WTC11 (cell line): ENCODE results near the gene HLA-DMA. TPM values are rescaled to one million over a fixed set of nuclear protein-coding genes. Genes with fewer than 3 reads are reported as not detected.

Source experiments
- ATAC-seq: fragments of 200-7000 bp; cut with Tn5 transposase; 2 replicates; pipeline ENCODE4 v1.10.0; 2021; ENCODE audit warnings: mild to moderate bottlenecking, moderate library complexity
- CTCF ChIA-PET: fragments of 300-600 bp; sonication (Branson Sonifier 250); formaldehyde crosslinking; loops from one replicate; lab custom pipeline; 2021; ENCODE audit warnings: antibody characterized with exemption; lab: Charles Lee
- POLR2A ChIA-PET: fragments of 350-600 bp; sonication (Branson Sonifier 250); formaldehyde crosslinking; loops from one replicate; lab custom pipeline; 2021; ENCODE audit warnings: antibody characterized with exemption; lab: Charles Lee
- DNase-seq: peaks from one replicate; pipeline ENCODE4 v3.0.0; 2021; ENCODE audit warnings: low spot score
- H3K27ac Mint-ChIP-seq: 2 replicates; pipeline ENCODE4 v1.8.0; 2021; ENCODE audit warnings: mixed read lengths
- H3K27me3 Mint-ChIP-seq: 2 replicates; pipeline ENCODE4 v1.8.0; 2021; ENCODE audit warnings: low read depth, mild to moderate bottlenecking, moderate library complexity, mixed read lengths
- H3K36me3 Mint-ChIP-seq: 2 replicates; pipeline ENCODE4 v1.8.0; 2021; ENCODE audit warnings: mixed read lengths
- H3K4me1 Mint-ChIP-seq: 2 replicates; pipeline ENCODE4 v1.8.0; 2022; ENCODE audit warnings: mixed read lengths
- H3K4me3 Mint-ChIP-seq: 2 replicates; pipeline ENCODE4 v1.8.0; 2021; ENCODE audit warnings: mild to moderate bottlenecking, moderate library complexity, mixed read lengths
- H3K9me3 Mint-ChIP-seq: 2 replicates; pipeline ENCODE4 v1.8.0; 2021; ENCODE audit warnings: mixed read lengths
- ATF1 ChIP-seq: sonication (generic); formaldehyde crosslinking; IDR thresholded peaks from 2 replicates; pipeline ENCODE4 v1.8.1; 2023; ENCODE audit warnings: mild to moderate bottlenecking, moderate library complexity, missing genetic modification reagents
- ATF3 ChIP-seq: sonication (generic); formaldehyde crosslinking; conservative IDR thresholded peaks from 2 replicates; pipeline ENCODE4 v1.8.1; 2022; ENCODE audit warnings: mild to moderate bottlenecking, missing genetic modification reagents
- CREB1 ChIP-seq: sonication (generic); formaldehyde crosslinking; IDR thresholded peaks from 2 replicates; pipeline ENCODE4 v1.8.0; 2023; ENCODE audit warnings: mild to moderate bottlenecking, missing genetic modification reagents
- E2F1 ChIP-seq: sonication (generic); formaldehyde crosslinking; IDR thresholded peaks from 2 replicates; pipeline ENCODE4 v1.8.0; 2022; ENCODE audit warnings: mild to moderate bottlenecking, missing genetic modification reagents
- E2F5 ChIP-seq: sonication (generic); formaldehyde crosslinking; IDR thresholded peaks from 2 replicates; pipeline ENCODE4 v1.8.1; 2022; ENCODE audit warnings: mild to moderate bottlenecking, moderate library complexity, missing genetic modification reagents
- ERG ChIP-seq: fragments of 250-450 bp; sonication (Bioruptor Pico); IDR thresholded peaks from 2 replicates; pipeline ENCODE4 v1.8.0; 2021; ENCODE audit warnings: mild to moderate bottlenecking
- FOXJ3 ChIP-seq: sonication (generic); formaldehyde crosslinking; IDR thresholded peaks from 2 replicates; pipeline ENCODE4 v1.9.0; 2021; ENCODE audit warnings: missing genetic modification reagents, mild to moderate bottlenecking, borderline replicate concordance
- GRHL2 ChIP-seq: fragments of 250-450 bp; sonication (Bioruptor Pico); IDR thresholded peaks from 2 replicates; pipeline ENCODE4 v1.8.0; 2022; ENCODE audit warnings: mild to moderate bottlenecking, moderate library complexity; ENCODE audit not compliant: insufficient replicate concordance, severe bottlenecking
- HMGXB4 ChIP-seq: sonication (generic); formaldehyde crosslinking; IDR thresholded peaks from 2 replicates; pipeline ENCODE4 v1.8.1; 2023; ENCODE audit warnings: mild to moderate bottlenecking, moderate library complexity, missing genetic modification reagents
- MAX ChIP-seq: sonication (generic); formaldehyde crosslinking; IDR thresholded peaks from 2 replicates; pipeline ENCODE4 v1.8.0; 2022; ENCODE audit warnings: mild to moderate bottlenecking, missing genetic modification reagents
- MLX ChIP-seq: sonication (generic); formaldehyde crosslinking; IDR thresholded peaks from 2 replicates; pipeline ENCODE4 v1.8.1; 2023; ENCODE audit warnings: mild to moderate bottlenecking, missing genetic modification reagents, moderate library complexity
- NR3C1 ChIP-seq: sonication (generic); formaldehyde crosslinking; conservative IDR thresholded peaks from 2 replicates; pipeline ENCODE4 v1.8.1; 2023; ENCODE audit warnings: low read depth, mild to moderate bottlenecking, missing genetic modification reagents
- SP1 ChIP-seq: sonication (generic); formaldehyde crosslinking; conservative IDR thresholded peaks from 2 replicates; pipeline ENCODE4 v1.8.1; 2022; ENCODE audit warnings: missing genetic modification reagents
- TCF7 ChIP-seq: sonication (generic); formaldehyde crosslinking; IDR thresholded peaks from 2 replicates; pipeline ENCODE4 v1.8.0; 2022; ENCODE audit warnings: mild to moderate bottlenecking, low read depth, missing genetic modification reagents, moderate library complexity
- USF2 ChIP-seq: sonication (generic); formaldehyde crosslinking; IDR thresholded peaks from 2 replicates; pipeline ENCODE4 v1.8.1; 2023; ENCODE audit warnings: mild to moderate bottlenecking, missing genetic modification reagents, moderate library complexity
- ZBTB43 ChIP-seq: sonication (generic); formaldehyde crosslinking; IDR thresholded peaks from 2 replicates; pipeline ENCODE4 v1.8.1; 2023; ENCODE audit warnings: mild to moderate bottlenecking, missing genetic modification reagents
- ZMAT4 ChIP-seq: fragments of 250-450 bp; sonication (Bioruptor Pico); IDR thresholded peaks from 2 replicates; pipeline ENCODE4 v1.9.0; 2021; ENCODE audit warnings: mild to moderate bottlenecking
- ZNF416 ChIP-seq: fragments of 250-450 bp; sonication (Bioruptor Pico); IDR thresholded peaks from 2 replicates; pipeline ENCODE4 v1.9.0; 2021; ENCODE audit warnings: mild to moderate bottlenecking, inconsistent platforms
- total RNA-seq: library from RNA; stranded (reverse); gene quantifications from 3 replicates; pipeline ENCODE4 v1.2.3, GENCODE V29; 2021

Gene HLA-DMA
- total RNA-seq, 1 experiment from 2014 or later, result 6.6 TPM

GRCh38 chr6:32964776-32965175, 11.9 kb upstream of the HLA-DMA start (continued):
- TF ChIP-seq E2F5 (CRISPR knock-in tag) (no peak), ERG (CRISPR knock-in tag) (no peak)

GRCh38 chr6:32963866-32964265, 11.0 kb upstream of the HLA-DMA start:
- DNase-seq (no peak), ATAC-seq (no peak)
- TF ChIP-seq SP1 (CRISPR knock-in tag) (no peak), HMGXB4 (CRISPR knock-in tag) (no peak), ATF3 (no peak), ATF1 (CRISPR knock-in tag) (no peak)
- H3K4me3 Mint-ChIP-seq, result no peak overlapping the region
- H3K27me3 Mint-ChIP-seq, result no peaks in the 10 kb centered on the region
- ChIA-PET POLR2A (interaction anchor here (1.4 kb wide), 1 partner anchor 8 kb away, joined by 3 read pairs; no protein-coding TSS in a partner anchor), CTCF (interaction anchor here (1.2 to 11.8 kb wide), 4 partner anchors 11 to 125 kb away, joined by 6 to 205 read pairs (median 68); partner anchors contain the start of genes HLA-DMA and TAP2)
- H3K4me1 Mint-ChIP-seq, result peaks cover 10% of the 10 kb centered on the region
- H3K9me3 Mint-ChIP-seq, result no peaks in the 10 kb centered on the region
- no peak overlapping the region for H3K27ac Mint-ChIP-seq
- H3K36me3 Mint-ChIP-seq, result no peaks in the 10 kb centered on the region

- CTCF ChIA-PET, result interaction anchor here (1.0 to 11.5 kb wide), 3 partner anchors 9 to 29 kb away, joined by 4 to 205 read pairs (median 16); partner anchors contain the start of gene HLA-DMA
- H3K9me3 Mint-ChIP-seq, result no peaks in the 10 kb centered on the region
- POLR2A ChIA-PET, result interaction anchor here (1.4 kb wide), 1 partner anchor 10 kb away, joined by 3 read pairs; no protein-coding TSS in a partner anchor
- H3K27me3 Mint-ChIP-seq, result no peaks in the 10 kb centered on the region
- peaks cover 9% of the 10 kb centered on the region for H3K4me1 Mint-ChIP-seq
- no peak overlapping the region for H3K27ac Mint-ChIP-seq
- ATAC-seq (no peak), DNase-seq (no peak)
- no peaks in the 10 kb centered on the region for H3K36me3 Mint-ChIP-seq
- no peak overlapping the region for H3K4me3 Mint-ChIP-seq
- TF ChIP-seq ZNF416 (no peak), MLX (no peak), MAX (CRISPR knock-in tag) (no peak), NR3C1 (CRISPR knock-in tag) (no peak), USF2 (no peak), ZBTB43 (CRISPR knock-in tag) (no peak), CREB1 (CRISPR knock-in tag) (no peak), GRHL2 (no peak), FOXJ3 (CRISPR knock-in tag) (no peak), SP1 (CRISPR knock-in tag) (no peak), E2F1 (CRISPR knock-in tag) (no peak), TCF7 (CRISPR knock-in tag) (no peak), ZMAT4 (CRISPR knock-in tag) (no peak)
- TF ChIP-seq, all 79 proteins: peak for 0
Measured at GRCh38 chr6:32962213-32962826, 9.4 kb upstream of the HLA-DMA start.
